ENCODE results near the gene ETS1.

- TF ChIP-seq CTCF (IDR thresholded peaks at IDR 0.05; ENCODE audit: low read depth, low read length) (no peak), EZH2phosphoT487 (IDR thresholded peaks at IDR 0.05; ENCODE audit: low read depth) (no peak)
Measured at GRCh38 chr11:128488471-128488870, 98.9 kb downstream of the ETS1 start.
